Activated CD4-positive, CD25-positive, alpha-beta regulatory T cell (primary cell): ENCODE data around the gene SKIC3.

ENCODE experiments used
- DNase-seq, 4 experiments: peaks; one replicate each; lab custom pipeline; 2025; lab: John Stamatoyannopoulos, UW

Gene SKIC3

DNA sequence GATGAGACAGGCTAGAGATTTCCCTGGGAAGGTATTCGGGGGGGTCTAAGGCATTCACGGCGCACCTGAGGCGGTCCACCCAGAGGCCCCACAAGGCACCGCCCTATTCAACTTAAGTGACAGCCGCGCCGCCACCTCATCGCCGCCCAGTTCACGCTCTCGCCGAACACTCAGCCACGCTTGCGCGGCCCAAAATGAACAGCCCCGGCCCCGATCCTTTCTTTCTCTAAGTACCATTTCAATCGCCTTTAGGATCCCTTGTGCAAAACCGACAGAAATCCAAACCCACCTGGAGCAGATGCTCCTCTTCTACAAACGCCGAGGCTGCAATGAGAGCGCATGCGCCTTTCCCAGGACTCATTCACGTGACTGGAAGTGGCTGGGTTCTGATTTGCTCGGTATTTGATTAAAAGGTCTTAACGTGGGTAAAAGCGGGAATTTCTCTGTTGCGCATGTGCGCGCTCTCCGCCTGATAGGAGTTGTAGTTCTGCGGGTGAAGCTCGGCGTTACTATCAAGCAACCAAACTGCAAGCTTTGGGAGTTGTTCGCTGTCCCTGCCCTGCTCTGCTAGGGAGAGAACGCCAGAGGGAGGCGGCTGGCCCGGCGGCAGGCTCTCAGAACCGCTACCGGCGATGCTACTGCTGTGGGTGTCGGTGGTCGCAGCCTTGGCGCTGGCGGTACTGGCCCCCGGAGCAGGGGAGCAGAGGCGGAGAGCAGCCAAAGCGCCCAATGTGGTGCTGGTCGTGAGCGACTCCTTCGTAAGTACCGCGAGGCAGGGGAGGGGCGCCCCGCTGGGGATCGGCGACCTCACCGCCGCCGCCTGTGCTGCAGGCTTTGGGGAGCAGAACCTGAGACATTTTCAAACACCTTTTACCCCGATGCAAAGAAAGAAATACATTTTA, at the start of gene SKIC3, which contains the start of gene ARSK:
TSS of gene SKIC3 (minus strand) at position 331 of the 902 bp plus-strand sequence. CDS start 7,827 bp downstream, outside the sequence.
TSS of gene ARSK (plus strand) at position 455 of the 902 bp plus-strand sequence. CDS start at position 633, 178 bp downstream.
- peak; percentile 78 to 83 (median 78) for DNase-seq

DNA sequence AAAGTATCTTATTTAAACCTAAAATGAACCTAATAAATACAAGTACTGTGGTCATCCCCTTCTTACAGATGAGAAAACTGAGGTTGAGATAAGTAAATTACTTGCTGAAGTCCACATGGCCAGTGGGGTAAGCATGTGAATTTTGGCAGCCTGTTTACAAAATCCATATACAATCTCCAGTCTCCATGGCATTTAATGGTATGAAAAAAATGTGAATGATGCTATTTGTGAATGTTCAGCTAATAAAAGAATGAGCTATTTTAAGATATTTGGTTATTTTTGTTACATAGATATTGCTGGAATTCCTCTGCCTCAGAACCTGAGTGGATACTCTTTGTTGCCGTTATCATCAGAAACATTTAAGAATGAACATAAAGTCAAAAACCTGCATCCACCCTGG, 45.8 kb upstream of the SKIC3 start:
- DNase-seq: no peak

DNA sequence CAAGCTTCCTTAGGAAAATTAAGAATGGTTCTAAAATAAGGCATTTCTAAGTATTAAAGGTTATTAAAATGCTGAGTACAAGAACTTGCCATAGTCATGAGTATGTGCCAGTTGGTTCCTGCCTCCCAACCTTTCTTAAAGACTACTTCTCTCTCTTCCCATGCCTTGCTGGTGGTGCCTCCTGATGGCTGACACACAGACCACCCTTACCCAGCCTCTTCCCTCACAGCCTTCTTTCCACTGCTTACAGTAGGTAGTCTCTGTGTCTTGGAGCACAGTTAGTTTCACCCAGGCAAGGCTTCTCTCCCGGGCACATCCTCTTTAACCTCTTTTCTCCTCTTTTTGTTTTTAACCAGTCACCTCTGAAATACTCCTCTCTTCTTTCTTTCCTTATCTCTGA, 44.5 kb upstream of the SKIC3 start:
- no peak for DNase-seq

DNA sequence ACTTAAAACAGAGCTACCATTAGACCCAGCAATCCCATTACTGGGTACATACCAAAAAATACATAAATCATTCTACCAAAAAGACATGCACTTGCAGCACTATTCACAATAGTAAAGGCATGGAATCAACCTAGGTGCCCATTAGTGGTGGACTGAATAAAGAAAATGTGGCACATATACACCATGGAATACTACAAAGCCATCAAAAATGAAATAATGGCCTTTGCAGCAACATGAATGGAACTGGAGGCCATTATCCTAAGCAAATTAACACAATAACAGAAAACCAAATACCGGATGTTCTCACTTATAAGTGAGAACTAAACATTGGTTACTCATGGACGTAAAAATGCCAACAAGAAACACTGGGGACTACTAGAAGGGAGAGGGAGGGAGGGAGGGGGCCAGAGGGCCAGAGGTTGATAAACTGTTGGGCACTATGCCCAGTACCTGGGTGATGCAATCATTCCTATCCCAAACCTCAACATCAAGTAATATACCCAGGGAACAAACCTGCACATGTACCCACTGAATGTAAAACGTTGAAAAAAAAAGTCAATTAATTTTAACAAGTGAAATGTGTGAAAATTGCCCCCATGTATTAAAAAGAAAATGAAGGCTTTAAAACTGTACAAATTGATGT, 40.6 kb upstream of the SKIC3 start:
- no peak for DNase-seq

DNA sequence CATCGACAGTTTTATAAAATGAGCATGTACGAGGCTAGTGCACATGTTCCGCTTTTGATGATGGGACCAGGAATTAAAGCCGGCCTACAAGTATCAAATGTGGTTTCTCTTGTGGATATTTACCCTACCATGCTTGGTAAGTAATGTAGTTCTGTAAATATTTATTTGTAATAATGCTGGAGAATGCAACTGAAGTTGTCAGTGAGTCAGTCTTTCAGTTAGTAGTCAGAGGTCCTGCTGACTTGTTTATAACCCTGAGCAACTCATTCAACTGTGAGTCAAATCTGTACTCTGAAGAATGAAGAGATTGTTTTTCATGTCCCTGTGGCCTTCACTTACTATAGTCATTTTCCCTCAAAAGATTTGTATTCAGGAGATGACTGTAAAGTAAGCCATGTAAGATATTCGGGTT, 36.7 kb upstream of the SKIC3 start:
- DNase-seq: no peak

DNA sequence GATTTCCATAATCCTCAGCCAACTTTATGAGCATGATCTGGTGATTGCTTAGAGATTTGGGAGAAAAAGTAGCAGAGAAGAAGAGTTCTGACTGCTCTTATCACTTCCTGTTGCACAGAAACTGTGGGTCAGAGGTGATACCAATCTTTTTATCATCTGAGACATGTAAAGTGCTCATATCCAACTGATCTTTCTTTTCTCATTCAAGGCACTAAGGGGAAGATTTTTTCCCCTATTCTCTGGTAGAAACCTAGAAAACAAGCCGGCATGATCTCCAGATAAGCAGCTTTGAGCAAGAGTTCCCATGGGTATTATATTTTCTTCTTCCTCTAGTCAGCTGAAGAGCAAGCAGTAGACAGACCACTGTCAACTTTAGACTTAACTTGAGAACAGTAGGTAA, 36.1 kb upstream of the SKIC3 start:
- DNase-seq: no peak

DNA sequence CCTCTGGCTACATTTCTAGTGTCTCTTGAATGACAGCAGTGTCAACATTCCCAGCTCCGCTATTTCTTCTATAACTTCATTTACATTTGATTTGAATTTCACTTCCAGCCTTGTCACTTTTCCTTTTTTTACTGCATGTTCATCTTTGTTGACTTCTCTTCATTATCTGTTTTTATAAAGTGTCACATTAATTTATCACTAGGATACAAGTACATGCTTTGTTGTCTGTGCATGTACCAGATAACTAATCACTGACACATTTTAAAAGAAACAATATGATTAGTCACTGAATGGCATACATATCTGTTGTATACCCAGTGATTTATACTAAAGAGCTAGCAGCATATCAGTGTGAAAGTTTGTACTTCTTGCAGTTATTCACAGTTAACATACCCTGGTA, 29.2 kb upstream of the SKIC3 start:
- no peak for DNase-seq

DNA sequence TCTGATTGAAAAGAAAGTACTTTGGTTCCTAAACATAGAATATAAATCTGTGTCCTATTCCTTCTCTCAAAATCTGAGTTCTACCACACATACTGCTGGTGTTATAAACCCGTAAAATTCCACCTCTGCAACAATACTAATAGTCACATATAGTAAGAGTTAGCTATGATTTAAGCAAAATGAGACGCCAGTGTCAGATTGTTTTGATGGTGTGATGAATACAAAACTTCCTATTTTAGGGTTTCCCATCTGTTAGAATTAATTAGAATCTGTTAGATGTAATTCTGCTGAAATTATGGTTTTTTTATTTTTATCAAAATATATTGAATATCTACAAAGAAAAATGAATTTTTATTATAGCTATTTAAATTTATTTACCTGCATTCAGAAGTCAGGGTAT, 26.8 kb upstream of the SKIC3 start:
- no peak for DNase-seq

DNA sequence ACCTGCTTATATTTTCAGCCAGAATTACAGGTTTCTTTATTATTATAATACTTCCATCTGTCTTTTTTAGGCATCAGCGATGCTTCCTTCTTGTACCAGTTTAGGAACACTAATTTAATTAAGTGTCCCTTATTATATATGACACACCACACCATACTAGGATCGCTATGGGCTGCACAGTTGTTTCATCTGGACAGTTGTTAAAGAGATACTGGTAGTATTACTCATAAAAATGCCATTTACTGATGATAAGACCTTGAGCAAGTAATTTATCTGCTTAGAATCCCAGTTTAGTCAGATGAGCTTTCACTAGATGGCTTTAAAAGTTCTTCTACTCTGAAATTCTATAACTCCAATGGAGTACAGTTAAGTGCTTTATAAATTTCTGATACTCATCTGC, 17.2 kb upstream of the SKIC3 start:
- no peak for DNase-seq

DNA sequence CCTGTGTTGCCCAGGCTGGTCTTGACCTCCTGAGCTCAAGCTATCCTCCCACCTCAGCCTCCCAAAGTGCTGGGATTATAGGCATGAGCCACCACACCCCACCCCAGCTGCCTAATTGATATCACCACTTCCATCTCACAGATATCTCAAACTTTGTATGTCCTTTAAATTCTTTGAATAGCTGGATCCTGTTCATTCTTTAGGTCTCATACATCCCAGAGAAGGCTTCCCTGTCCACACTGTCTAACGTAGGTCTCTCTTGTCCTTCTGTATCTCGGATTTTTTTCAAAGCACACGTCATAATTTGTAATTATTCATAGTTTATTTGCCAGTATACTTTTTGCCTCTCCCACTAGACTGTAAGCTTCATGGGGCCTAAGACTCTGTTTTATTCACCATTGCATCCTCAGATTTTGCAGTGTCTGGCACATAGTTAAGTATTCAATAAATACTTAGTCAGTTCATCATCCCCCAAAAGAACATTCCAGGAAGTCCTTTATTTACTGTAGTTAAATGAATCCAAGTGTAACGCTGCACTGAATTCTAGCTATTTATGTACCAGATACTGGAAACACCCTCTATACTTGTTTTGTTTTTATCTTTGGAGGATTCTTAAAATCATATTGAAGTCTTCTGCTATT, 10.6 kb upstream of the SKIC3 start:
- no peak for DNase-seq

DNA sequence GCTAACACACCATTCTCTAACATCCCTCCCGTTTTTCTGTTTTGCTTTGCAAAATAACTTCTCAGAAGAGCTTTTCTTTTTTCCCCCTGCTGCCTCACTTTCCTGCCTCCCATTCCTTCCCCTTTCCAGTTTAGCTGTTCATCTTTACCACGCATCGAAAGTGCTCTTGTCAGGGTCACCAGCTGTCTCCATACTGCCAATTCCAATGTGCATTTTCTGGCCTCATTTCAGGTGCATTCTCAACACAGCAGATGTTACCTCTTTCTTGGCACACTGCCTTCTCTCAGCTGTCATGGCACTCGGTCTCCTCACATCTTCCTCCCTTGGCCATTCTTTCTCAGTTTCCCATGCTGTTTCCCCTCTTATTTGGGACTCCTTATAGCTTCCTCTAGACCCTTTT, 9.7 kb upstream of the SKIC3 start:
- DNase-seq: no peak

DNA sequence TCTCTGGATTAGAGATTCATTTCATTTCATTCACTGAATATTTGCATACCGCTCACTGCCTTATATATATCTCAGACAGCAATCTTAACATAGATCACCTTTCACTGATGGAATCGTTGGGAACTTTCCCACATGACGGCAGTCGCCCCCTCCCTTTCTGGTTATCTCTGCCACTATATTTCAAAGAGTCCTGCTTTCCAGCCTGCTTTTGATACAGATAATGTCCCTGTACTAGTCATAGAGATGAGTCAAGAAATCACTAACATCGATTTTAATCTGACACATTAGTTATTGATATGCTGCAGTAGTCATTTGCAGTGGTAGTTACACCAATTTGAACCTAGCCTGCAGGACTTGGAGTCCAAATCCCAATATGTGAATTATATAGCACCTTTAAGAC, 8.6 kb upstream of the SKIC3 start:
- DNase-seq: no peak

DNA sequence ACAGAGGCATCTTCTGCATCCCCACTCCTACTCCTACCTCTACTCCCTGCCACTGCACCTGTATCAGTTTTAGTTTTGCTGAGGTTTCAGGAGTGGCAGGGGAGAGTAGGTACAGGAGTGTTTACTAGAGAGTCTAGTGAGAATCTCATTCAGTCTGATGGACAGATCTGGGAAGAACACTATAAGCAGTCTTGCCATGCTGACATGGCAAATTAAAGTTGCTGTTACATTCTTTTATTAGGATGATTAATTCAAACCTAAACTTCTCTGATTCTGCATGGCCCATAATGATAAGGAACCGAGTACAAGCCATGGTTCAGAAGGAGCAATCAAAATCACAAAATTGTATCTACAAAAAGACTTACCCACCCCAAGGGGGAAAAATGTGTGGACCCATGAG, 7.5 kb upstream of the SKIC3 start:
- DNase-seq: no peak

DNA sequence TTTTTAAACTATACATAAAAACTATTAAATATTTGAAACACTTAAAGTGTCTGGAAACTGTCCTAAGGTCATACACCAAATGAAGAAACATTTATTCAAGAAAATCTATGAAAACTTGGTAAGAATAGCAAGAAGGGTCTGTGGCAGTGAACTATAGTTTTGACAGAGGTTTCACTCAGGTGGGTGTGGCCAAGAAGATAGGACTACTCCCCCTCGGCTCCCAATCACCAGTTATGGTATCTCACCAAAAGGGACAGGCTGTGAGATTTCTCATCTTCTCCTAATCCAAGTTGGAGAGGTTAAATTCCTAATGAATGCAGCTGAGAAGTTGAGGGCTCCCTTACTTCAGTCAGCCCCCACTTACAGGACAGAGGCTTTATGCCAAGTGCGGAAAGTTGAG, 3.1 kb upstream of the SKIC3 start:
- no peak for DNase-seq

DNA sequence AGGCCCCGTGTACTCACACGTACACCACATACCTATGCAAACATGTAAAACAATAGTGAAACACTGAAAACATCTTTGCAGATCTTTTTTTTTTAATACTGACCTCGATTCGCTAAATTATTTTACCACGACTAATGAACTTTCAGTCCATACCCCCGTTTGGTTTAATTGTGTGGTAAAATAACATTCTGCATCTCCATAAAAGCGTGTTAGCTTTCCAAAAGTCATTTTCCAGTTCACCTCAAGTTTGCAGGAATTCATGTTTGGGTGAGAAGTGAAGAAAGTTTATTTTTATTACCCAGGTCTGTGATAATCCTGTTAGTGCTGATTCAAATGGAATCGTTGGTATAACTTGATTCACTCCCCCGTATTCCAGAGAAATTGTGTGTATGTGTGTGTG, 776 bp upstream of the SKIC3 start:
- no peak for DNase-seq

DNA sequence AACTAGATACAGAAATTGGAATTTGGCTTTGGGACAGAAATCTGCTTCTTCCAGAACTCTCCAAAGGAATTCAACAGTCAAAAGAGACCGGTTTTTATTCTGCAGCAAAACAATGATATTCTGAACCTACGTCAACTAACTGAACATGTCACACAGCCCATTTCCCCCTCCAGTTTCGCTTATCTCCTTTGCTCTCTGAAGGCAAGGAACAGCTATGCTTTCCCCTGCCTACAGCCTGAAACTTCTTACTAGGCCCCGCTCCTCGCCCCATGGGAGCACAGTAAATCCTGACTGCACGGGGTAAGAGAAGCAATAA, 488 bp downstream of the SKIC3 start:
- DNase-seq: no peak

DNA sequence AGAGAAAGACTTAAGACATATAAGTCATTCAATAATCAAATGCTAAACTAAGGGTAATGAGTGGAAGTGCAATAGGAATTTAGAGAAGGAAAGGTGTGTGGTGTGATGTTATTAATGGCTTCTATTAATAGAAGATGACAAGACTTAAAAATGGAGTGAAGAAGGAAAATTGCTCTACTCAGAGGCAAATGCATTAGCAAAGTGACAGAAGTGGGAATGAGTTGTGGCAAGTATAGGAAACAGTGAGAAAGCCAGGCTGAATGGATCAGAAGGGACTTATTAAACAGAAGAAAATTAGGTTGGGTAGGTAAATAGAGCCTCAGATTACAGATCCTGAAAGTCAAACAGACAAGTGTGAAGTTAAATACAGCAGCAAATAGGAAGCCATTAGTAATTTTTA, 5.7 kb downstream of the SKIC3 start:
- no peak for DNase-seq

DNA sequence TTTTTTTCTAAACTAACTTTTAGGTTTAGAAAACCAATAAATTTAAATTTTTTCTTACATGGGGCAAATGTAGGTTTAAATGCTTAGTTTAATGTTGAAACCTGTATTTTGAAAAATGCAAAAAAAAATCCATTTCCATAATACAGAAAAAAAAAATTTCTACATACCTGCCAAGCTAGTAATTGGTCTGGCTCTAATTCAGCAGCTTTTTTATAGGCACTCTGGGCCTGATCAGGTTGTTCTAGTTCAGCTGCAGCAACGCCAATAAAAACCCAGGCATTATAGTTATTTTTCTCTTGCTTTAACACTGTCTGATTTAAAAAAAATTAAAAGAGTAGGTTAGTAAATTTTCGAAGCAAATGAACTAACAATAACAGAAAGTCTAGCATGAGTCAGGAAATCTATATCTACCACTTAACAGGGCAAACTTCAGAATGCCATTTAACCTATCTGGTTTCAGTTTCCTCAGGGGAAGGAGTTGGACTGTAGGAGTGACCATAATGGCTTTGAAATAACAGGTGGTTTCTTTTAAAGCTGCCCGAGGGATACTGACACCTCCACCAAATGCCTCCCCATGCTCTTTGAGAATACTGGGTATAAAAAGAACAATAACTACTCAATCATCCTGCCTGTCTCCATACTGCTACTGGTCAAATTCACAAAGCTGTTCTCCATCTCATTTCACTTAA, 11.6 kb downstream of the SKIC3 start:
- DNase-seq: no peak

DNA sequence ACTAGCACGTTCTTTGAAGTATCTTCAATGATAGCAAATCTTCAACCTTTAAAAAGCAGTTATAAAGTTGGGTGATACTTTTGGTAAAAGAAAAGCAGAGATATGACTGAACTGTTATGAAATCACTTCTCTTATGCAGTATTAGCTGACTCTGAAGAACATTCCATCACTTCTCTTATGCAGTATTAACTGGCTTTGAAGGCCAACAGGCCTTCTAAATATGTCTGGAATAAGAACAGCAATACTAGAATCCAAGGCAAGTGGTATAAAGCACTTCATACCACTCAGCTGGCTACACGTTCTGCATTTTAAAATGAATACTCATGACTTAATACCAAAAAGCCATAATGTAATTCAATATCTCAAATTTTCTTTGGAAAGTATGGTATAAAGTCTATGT, 17.3 kb downstream of the SKIC3 start:
- DNase-seq: no peak

DNA sequence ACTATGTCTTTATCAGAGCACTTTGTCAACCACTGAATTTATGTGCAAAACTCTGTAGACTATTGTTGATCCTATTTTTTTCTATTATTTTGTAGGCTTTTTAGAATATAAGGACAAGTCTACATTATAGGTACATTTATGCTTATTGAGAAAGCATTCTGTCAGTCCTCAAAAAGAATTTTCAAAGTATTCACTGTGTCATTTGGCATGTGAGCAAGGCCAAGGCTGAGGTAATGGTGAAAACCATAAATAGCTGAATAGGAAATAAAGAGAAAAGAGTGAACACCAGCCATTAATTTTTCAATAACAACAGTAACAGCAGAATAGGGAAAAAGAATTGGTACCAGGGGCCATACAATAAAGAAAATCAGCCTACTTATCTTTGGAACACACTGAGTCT, 21.0 kb downstream of the SKIC3 start:
- DNase-seq: no peak

DNA sequence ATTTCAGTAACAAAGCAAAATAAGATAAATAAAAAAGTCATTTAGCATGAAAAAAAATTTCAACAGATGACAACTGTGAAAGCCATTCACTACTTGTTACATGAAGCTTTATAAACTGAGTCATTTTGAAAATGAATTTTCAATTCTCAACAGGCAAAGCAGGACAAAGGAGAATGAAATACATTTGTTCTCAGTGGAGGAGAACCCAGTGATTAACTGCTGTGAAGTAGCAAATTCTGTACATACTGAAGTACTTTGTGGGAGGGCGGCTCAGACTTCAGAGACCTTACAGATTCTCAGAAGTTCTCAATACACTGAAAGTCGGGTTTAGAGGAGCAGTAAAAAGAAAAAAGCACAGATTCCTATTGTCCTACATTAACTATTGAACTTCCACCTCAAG, 21.7 kb downstream of the SKIC3 start:
- DNase-seq: no peak

DNA sequence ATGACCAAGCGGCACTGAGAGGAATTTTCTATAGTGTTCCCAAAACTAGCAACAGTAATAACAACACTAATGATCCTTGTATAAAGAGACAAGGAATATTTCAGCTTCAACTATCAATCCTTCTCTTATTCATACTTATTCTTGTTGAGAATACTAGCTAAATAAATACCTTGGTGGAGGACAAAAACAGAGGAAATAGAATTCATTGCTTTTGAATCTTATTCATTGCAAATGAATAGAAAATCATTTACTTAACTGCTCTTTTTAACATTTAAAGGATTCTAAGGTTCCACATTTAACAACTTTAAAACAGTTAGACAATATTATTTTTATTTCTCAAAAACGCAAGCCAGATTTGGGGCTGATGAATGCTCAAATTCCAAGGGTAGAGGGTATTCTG, 22.4 kb downstream of the SKIC3 start:
- DNase-seq: no peak

DNA sequence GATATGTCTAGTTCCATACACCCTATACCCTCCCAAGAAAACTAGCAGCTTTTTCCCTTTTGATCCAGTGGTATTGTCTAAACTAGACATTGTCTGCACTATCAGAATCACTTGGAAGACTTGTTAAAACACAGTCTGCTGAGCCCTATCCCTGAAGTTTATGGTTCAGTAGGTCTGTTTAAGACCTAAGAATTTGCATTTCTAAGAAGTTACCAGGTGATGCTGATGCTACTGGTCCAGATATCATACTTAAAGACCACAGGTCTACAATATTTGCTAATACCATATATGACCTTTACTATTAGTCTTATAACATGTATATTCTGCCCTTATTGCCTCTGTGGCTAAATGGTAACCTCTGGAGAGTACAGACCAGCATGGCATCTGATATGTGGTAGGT, 23.3 kb downstream of the SKIC3 start:
- no peak for DNase-seq
